ENCODE measurements around the gene ESRRA. TPM values are rescaled to one million over a fixed set of nuclear protein-coding genes. Genes with fewer than 3 reads are reported as not detected.

The ESRRA gene
- total RNA-seq = 100 to 1,000 TPM in 1 of 6 donors, 10 to 100 TPM in 5; 42.7 to 109 (median 80.6) TPM

DNA sequence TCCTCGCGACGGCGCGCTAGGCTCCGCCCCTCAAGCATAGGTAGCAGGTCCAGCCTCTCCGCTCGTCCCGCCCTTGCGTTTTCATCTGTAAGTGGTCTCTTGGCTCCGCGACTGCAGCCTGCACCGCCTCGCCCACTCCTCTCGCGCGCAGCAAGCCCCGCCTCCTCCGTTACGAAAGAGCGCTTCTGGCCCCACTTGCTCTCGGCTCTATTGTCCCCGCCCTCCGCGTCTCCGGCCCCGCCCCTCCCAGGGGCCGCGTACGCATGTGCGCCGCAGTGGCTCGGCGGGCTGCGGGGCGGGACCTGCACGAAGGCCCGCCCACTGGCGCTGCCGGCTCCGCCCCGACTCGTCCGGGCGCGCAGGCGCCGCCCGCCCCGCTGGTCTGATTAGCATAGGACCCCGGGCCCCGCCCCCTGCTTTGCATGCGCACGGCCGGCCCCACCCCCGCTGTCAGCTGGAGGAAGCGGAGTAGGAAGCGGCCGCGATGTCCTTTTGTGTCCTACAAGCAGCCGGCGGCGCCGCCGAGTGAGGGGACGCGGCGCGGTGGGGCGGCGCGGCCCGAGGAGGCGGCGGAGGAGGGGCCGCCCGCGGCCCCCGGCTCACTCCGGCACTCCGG lies at the start of gene ESRRA:
ESRRA (plus strand) TSS at position 450 of the 616 bp plus-strand sequence. CDS start 1,656 bp downstream, outside the sequence.
- H3K4me1 ChIP-seq = peaks cover 24 to 41% (median 36%) of the 10 kb centered on the region in 4 donors
- peaks cover 0 to 7% (median 3%) of the 10 kb centered on the region in 4 donors for H3K27me3 ChIP-seq
- H3K4me3 ChIP-seq = peak within 1 kb of the TSS; percentile 65 to 96 (median 87)
- H3K9me3 ChIP-seq = no peaks in the 10 kb centered on the region
- DNase-seq (peak; percentile 100), ATAC-seq (ENCODE audit: low FRiP score in 2 of 2) (peak; percentile 95 to 96)
- peak within 1 kb of the TSS; percentile 91 to 97 (median 96) for H3K27ac ChIP-seq
- H3K36me3 ChIP-seq = peaks cover 0 to 9% (median 0%) of the 10 kb centered on the region in 4 donors
- WGBS, 2 donors = 1% methylated on average over 18 of the region's 81 CpGs; no CpG with 5 or more reads in 1 of the 2 donors
- peak in 1 of 4 donors; percentile 57 for TF ChIP-seq EP300 (IDR thresholded peaks at IDR 0.05)
- TF ChIP-seq POLR2AphosphoS5 (IDR thresholded peaks at IDR 0.05) = peak; percentile 31 to 64
- peak in 1 of 4 donors; percentile 69 for TF ChIP-seq POLR2A (IDR thresholded peaks at IDR 0.05)
- TF ChIP-seq, protein P1, sequence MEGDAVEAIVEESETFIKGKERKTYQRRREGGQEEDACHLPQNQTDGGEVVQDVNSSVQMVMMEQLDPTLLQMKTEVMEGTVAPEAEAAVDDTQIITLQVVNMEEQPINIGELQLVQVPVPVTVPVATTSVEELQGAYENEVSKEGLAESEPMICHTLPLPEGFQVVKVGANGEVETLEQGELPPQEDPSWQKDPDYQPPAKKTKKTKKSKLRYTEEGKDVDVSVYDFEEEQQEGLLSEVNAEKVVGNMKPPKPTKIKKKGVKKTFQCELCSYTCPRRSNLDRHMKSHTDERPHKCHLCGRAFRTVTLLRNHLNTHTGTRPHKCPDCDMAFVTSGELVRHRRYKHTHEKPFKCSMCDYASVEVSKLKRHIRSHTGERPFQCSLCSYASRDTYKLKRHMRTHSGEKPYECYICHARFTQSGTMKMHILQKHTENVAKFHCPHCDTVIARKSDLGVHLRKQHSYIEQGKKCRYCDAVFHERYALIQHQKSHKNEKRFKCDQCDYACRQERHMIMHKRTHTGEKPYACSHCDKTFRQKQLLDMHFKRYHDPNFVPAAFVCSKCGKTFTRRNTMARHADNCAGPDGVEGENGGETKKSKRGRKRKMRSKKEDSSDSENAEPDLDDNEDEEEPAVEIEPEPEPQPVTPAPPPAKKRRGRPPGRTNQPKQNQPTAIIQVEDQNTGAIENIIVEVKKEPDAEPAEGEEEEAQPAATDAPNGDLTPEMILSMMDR (IDR thresholded peaks at IDR 0.05) = no peak

GRCh38 chr11:64256300-64256699 lies 49.0 kb upstream of the ESRRA start:
- DNase-seq (peak in 1 of 2 donors; percentile 75), ATAC-seq (ENCODE audit: low FRiP score in 2 of 2) (no peak)
- Histone ChIP-seq H3K27me3 (no peaks in the 10 kb centered on the region), H3K36me3 (peaks cover 15 to 69% (median 59%) of the 10 kb centered on the region in 4 donors), H3K9me3 (no peaks in the 10 kb centered on the region), H3K4me1 (peaks cover 13 to 28% (median 21%) of the 10 kb centered on the region in 4 donors), H3K27ac (no peak overlapping the region), H3K4me3 (no peak overlapping the region)
- no peak for TF ChIP-seq POLR2AphosphoS5 (IDR thresholded peaks at IDR 0.05)
- TF ChIP-seq EP300 (IDR thresholded peaks at IDR 0.05) = no peak
- no peak for TF ChIP-seq POLR2A (IDR thresholded peaks at IDR 0.05)
- TF ChIP-seq, protein P1 (IDR thresholded peaks at IDR 0.05) = no peak
- 83 to 87% methylated on average over 4 to 15 of the region's 15 CpGs for WGBS, 2 donors

DNA sequence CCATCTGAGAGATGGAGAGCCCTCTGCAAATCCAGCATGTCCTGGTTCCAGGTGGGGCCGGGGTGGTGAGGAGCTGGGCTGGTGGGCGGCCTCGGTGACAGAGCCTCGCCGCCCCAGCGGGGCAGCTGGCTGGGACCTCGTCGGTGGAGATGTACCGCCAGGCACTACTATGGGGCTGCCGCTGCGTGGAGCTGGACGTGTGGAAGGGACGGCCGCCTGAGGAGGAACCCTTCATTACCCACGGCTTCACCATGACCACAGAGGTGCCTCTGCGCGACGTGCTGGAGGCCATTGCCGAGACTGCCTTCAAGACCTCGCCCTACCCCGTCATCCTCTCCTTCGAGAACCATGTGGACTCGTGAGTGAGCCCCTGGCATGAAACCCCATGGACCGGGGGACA lies 47.0 kb upstream of the ESRRA start:
- WGBS, 2 donors = 94 to 95% methylated on average over 9 to 24 of the region's 24 CpGs
- H3K27me3 ChIP-seq = no peaks in the 10 kb centered on the region
- H3K4me3 ChIP-seq = no peak overlapping the region
- no peaks in the 10 kb centered on the region for H3K9me3 ChIP-seq
- H3K36me3 ChIP-seq = peaks cover 19 to 89% (median 80%) of the 10 kb centered on the region in 4 donors
- no peak overlapping the region for H3K27ac ChIP-seq
- H3K4me1 ChIP-seq = peaks cover 0 to 11% (median 4%) of the 10 kb centered on the region in 4 donors
- no peak for ATAC-seq (ENCODE audit: low FRiP score in 2 of 2)
- TF ChIP-seq POLR2A (IDR thresholded peaks at IDR 0.05) = no peak
- no peak for TF ChIP-seq POLR2AphosphoS5 (IDR thresholded peaks at IDR 0.05)
- TF ChIP-seq, protein P1 (IDR thresholded peaks at IDR 0.05) = no peak
- no peak for TF ChIP-seq EP300 (IDR thresholded peaks at IDR 0.05)
- peak in 1 of 2 donors; percentile 72 for DNase-seq

DNA sequence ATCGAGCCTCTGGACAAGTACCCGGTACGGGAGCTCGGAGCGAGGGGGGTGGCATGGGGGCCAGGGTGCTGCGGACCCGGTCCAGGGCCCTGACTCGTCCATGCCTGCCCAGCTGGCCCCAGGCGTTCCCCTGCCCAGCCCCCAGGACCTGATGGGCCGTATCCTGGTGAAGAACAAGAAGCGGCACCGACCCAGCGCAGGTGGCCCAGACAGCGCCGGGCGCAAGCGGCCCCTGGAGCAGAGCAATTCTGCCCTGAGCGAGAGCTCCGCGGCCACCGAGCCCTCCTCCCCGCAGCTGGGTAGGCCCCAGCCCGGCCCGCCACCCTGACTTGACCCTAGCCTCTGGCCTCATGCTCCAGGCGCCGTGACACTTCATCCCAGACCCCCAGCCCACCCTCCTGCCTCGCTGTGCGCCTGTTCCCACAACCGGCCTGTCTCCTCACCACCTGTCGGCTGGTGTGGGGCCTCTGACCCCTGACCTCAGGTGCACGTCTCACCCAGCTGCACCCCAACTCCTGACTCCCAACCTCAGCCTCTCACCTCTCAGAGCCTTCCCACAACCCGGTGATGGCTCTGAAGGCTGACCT lies 46.3 kb upstream of the ESRRA start:
- Histone ChIP-seq H3K36me3 (peaks cover 19 to 96% (median 87%) of the 10 kb centered on the region in 4 donors), H3K4me1 (peaks cover 0 to 4% (median under 1%) of the 10 kb centered on the region in 4 donors), H3K9me3 (no peaks in the 10 kb centered on the region), H3K4me3 (no peak overlapping the region), H3K27me3 (no peaks in the 10 kb centered on the region), H3K27ac (no peak overlapping the region)
- WGBS, 2 donors = 96 to 97% methylated on average over 25 to 31 of the region's 32 CpGs
- DNase-seq (peak in 1 of 2 donors; percentile 83), ATAC-seq (ENCODE audit: low FRiP score in 2 of 2) (no peak)
- TF ChIP-seq POLR2A (IDR thresholded peaks at IDR 0.05) = no peak
- TF ChIP-seq POLR2AphosphoS5 (IDR thresholded peaks at IDR 0.05) = no peak
- TF ChIP-seq EP300 (IDR thresholded peaks at IDR 0.05) = no peak
- TF ChIP-seq, protein P1 (IDR thresholded peaks at IDR 0.05) = no peak
